Lung microvascular endothelial cell (primary cell): Measurements from ENCODE around the gene FNDC3B. TPM values are rescaled to one million over a fixed set of nuclear protein-coding genes. Genes with fewer than 3 reads are reported as not detected.

Experiments used
- DNase-seq, 2 donors: peaks; one replicate each; pipeline versions ENCODE4 v3.0.0 to v3.0.0-alpha.2; 2010; ENCODE audit warnings: low read depth in 2 of 2
- total RNA-seq: library from RNA; depleted of rRNA; stranded (reverse); fragments of >200 nt; gene quantifications from 2 replicates; pipeline ENCODE4 v1.2.1, GENCODE V29; 2014

FNDC3B gene
- total RNA-seq, 1 donor from 2014 or later: 74.6 TPM

- no peak for DNase-seq
Measured at GRCh38 chr3:172442606-172443005, 403.2 kb downstream of the FNDC3B start.

- no peak for DNase-seq
Measured at GRCh38 chr3:172444821-172445220, 405.4 kb downstream of the FNDC3B start.

DNA sequence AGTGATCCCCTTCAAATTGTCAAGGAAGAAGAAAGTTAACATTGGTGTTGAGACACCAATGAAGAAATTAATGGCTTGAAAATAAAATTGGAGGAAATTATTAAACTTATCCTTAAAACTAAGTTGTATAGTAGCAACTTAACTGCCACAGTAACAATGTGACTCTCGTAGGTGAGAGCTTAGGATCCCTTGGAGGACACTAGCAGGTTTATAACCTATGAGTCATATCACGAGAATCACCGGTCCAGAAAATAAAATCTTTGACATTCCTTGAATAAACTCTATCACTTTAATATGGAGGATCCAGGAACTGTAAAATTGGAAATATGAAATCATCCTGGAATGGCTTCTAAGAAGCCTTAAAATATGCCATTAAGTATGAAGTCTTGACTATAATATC, 406.8 kb downstream of the FNDC3B start:
- no peak for DNase-seq

DNA sequence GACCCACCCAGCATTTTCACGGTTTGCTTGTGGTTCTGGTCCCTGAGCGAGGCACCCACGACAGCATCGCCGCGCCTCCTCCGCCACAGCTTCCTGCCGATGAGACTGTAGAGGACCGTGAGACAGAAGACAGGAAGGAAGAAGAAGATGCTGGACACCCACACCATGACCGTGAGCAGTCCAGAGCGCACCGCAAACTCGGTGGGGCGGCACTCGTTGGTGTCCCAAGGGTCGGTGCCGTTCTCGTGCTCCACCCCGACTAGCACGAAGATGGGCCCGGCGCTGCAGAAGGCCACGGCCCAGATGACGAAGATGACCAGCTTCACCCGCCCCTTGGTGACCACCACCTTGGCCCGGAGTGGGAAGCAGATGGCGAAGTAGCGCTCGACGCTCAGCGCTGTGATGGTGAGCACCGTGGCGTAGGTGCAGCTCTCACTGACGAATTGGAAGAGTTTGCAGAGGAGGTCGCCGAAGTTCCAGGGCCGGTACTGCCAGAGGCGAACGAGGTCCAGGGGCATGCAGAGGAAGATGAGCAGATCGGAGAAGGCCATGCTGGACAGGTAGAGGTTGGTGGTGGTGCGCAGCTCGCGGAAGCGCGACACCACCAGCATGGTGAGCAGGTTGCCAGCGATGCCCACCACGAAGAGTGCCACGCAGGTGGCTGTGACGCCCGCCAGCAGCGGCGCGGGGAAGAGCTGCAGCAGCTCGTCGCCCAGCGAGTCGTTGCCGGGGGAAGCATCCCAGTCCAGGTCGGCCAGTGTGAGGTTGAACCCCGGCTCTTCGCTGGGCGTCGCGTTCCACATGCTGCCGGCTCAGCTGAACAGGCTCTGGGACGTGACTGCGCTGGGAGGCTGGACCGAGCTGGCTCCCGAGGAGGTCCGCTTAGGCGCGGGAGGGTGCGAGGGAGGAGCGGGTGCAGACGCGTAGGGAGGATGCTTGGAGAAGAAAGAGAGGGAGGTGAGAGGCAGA, 408.5 kb downstream of the FNDC3B start, which contains the start of gene GHSR:
Gene GHSR, minus strand, starts transcription at position 846 of the 969 bp plus-strand sequence. Its CDS starts 43 bp downstream, at position 803.
- no peak for DNase-seq

GRCh38 chr3:172448661-172449465, 409.5 kb downstream of the FNDC3B start:
- DNase-seq: no peak

DNA sequence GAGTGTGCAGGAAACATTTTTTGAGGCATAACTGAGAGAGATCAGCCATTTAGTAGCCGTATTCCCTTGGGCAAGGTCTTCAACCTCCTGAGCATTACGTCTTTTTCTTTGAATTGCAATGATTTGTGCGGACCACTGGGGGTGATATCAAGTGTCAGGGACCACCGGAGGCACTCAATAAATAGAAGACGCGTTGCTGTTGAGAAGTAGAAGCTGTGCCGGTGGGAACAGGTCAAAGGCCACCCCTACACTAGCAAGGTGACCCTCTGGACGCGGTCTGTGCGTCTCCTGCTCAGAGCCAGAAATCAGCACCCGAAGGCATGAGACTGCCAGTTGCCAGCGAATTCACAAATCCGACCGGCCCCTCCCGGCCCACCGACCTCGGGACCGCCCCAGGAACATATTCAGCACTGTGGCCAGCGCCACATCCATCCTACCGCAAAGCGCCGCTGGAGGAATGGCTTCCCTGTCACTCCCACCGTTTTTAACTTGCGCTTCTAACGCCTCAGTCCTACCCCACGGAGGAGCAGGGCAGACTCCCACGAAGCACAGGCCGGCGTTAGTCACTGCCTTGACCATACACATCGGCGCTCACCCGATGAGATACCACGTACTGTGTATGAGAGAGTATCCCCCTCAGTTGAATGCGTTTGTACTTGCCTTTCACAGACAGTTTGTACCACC, 410.2 kb downstream of the FNDC3B start:
- peak; percentile 47 to 48 for DNase-seq

Other genes with a start within 250 kb of the FNDC3B start
- 52.2 and 62.1 TPM in 2 replicates for gene PLD1, start 229.1 kb upstream of the FNDC3B start, total RNA-seq
- gene TMEM212, start 196.2 kb upstream of the FNDC3B start, total RNA-seq: not detected in 2 replicates